IPS-11a (cell line): ENCODE data around the gene RMDN2.

ENCODE experiments used
- H3K4me3 ChIP-seq: one replicate; pipeline ENCODE4 v1.5.1; 2013; ENCODE audit warnings: low read depth, low read length, control low read depth

The RMDN2 gene

GRCh38 chr2:37925063-37925897 is at the start of gene RMDN2:
TSS of gene RMDN2 (plus strand) at chr2:37925287. CDS start at chr2:37929278, 3,991 bp downstream.
- peak within 1 kb of the TSS; percentile 74 for H3K4me3 ChIP-seq

GRCh38 chr2:37875403-37875906 is 49.6 kb upstream of the RMDN2 start:
- H3K4me3 ChIP-seq = no peak overlapping the region

GRCh38 chr2:37876227-37876626 is 48.9 kb upstream of the RMDN2 start:
- no peak overlapping the region for H3K4me3 ChIP-seq

GRCh38 chr2:37877457-37878315 is 47.4 kb upstream of the RMDN2 start:
- no peak overlapping the region for H3K4me3 ChIP-seq

- no peak overlapping the region for H3K4me3 ChIP-seq
Observed at GRCh38 chr2:37878536-37878935, 46.6 kb upstream of the RMDN2 start.

- no peak overlapping the region for H3K4me3 ChIP-seq
Observed at GRCh38 chr2:37880551-37880950, 44.5 kb upstream of the RMDN2 start.

- no peak overlapping the region for H3K4me3 ChIP-seq
Observed at GRCh38 chr2:37881397-37881796, 43.7 kb upstream of the RMDN2 start.

- H3K4me3 ChIP-seq = no peak overlapping the region
Observed at GRCh38 chr2:37882036-37882435, 43.1 kb upstream of the RMDN2 start.

GRCh38 chr2:37883518-37883917 is 41.6 kb upstream of the RMDN2 start:
- no peak overlapping the region for H3K4me3 ChIP-seq

- no peak overlapping the region for H3K4me3 ChIP-seq
Observed at GRCh38 chr2:37885329-37885993, 39.6 kb upstream of the RMDN2 start.

GRCh38 chr2:37886745-37887144 is 38.3 kb upstream of the RMDN2 start:
- no peak overlapping the region for H3K4me3 ChIP-seq

- no peak overlapping the region for H3K4me3 ChIP-seq
Observed at GRCh38 chr2:37887286-37887685, 37.8 kb upstream of the RMDN2 start.

- H3K4me3 ChIP-seq = no peak overlapping the region
Observed at GRCh38 chr2:37890893-37891495, 34.1 kb upstream of the RMDN2 start.

GRCh38 chr2:37891846-37892435 is 33.1 kb upstream of the RMDN2 start:
- no peak overlapping the region for H3K4me3 ChIP-seq

- H3K4me3 ChIP-seq = no peak overlapping the region
Observed at GRCh38 chr2:37892436-37893114, 32.5 kb upstream of the RMDN2 start.

- no peak overlapping the region for H3K4me3 ChIP-seq
Observed at GRCh38 chr2:37893327-37893726, 31.8 kb upstream of the RMDN2 start.

- H3K4me3 ChIP-seq = no peak overlapping the region
Observed at GRCh38 chr2:37894047-37894446, 31.0 kb upstream of the RMDN2 start.

- H3K4me3 ChIP-seq = no peak overlapping the region
Observed at GRCh38 chr2:37894601-37895000, 30.5 kb upstream of the RMDN2 start.

GRCh38 chr2:37895140-37895539 is 29.9 kb upstream of the RMDN2 start:
- no peak overlapping the region for H3K4me3 ChIP-seq

GRCh38 chr2:37896319-37896718 is 28.8 kb upstream of the RMDN2 start:
- H3K4me3 ChIP-seq = no peak overlapping the region
